ENCODE results near the gene DSTYK.

Gene DSTYK

DNA sequence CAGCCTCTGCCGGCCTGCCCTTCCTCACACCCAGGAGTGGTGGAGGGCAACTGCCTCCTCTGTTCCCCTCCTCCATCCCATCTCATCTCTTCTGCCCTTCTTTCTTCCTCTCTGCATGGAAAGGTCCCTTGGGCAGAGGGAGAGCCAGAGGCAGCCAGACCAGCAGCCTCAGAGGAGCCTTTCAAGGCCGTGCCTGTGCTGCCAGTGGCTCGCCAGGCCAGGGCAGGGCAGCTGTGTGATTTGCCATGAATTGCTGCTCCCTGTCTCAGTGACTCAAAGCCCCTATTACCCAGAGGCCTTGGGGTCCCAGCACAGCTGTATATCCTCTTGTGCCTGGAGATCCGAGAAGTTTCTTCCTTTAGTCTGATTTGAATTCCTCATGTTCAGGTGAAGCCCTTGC lies 38.1 kb upstream of the DSTYK start:
- H3K36me3 ChIP-seq, result no peaks in the 10 kb centered on the region
- H3K9me3 ChIP-seq, result no peaks in the 10 kb centered on the region
- no peak overlapping the region for H3K27ac ChIP-seq
- H3K4me1 ChIP-seq (ENCODE audit: control insufficient read depth in 1 of 2, insufficient read depth in 1 of 2, low read depth in 1 of 2, low read length in 1 of 2), result no peaks in the 10 kb centered on the region
- TF ChIP-seq, protein P1, sequence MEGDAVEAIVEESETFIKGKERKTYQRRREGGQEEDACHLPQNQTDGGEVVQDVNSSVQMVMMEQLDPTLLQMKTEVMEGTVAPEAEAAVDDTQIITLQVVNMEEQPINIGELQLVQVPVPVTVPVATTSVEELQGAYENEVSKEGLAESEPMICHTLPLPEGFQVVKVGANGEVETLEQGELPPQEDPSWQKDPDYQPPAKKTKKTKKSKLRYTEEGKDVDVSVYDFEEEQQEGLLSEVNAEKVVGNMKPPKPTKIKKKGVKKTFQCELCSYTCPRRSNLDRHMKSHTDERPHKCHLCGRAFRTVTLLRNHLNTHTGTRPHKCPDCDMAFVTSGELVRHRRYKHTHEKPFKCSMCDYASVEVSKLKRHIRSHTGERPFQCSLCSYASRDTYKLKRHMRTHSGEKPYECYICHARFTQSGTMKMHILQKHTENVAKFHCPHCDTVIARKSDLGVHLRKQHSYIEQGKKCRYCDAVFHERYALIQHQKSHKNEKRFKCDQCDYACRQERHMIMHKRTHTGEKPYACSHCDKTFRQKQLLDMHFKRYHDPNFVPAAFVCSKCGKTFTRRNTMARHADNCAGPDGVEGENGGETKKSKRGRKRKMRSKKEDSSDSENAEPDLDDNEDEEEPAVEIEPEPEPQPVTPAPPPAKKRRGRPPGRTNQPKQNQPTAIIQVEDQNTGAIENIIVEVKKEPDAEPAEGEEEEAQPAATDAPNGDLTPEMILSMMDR (IDR thresholded peaks at IDR 0.05), result no peak
- H3K27me3 ChIP-seq, result no peaks in the 10 kb centered on the region
- no peak overlapping the region for H3K4me3 ChIP-seq (ENCODE audit: low read depth in 1 of 2, low read length in 1 of 2)

DNA sequence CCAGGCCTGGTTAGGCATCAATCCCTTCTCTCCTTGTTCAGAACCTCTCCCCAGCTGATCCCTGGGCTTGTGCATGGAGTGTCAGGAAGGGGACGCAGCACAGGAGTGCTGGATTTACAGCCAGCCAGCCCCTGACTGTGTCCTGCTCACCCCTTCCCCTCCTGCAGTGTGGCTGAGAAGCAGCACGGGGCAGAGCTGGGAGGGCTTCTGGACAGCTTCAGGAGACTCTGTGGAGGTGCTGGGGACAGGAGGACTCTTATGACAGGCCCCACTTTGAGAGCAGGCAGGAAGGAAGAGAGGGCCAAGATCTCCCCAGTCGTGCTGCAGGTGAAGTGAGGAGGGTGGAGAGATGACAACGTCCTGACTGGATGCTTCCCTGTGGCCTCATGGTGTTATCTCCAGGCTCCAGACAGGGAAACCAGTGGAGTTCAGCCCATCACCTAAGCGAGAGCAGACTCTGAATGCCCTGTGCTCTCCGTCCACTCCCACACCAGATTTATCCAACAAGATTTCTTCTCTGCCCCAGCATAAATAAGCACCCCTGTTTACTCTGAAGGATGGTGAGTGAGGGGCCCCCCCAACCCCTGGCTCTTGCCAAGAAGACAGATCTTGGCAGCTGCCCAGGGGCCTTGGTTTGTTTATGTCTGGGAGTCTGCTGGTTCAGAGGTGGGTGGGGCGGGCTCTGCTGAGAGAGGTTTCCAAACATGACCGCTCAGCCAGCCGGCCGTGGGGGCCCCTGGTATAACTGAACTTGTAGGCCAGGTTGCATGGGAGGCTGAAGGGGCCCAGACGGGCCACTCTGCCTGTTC lies 37.5 kb upstream of the DSTYK start:
- Histone ChIP-seq H3K27me3 (no peaks in the 10 kb centered on the region), H3K27ac (no peak overlapping the region), H3K4me3 (ENCODE audit: low read depth in 1 of 2, low read length in 1 of 2) (no peak overlapping the region), H3K9me3 (no peaks in the 10 kb centered on the region), H3K4me1 (ENCODE audit: control insufficient read depth in 1 of 2, insufficient read depth in 1 of 2, low read depth in 1 of 2, low read length in 1 of 2) (no peaks in the 10 kb centered on the region), H3K36me3 (no peaks in the 10 kb centered on the region)
- TF ChIP-seq, protein P1 (IDR thresholded peaks at IDR 0.05), result no peak

DNA sequence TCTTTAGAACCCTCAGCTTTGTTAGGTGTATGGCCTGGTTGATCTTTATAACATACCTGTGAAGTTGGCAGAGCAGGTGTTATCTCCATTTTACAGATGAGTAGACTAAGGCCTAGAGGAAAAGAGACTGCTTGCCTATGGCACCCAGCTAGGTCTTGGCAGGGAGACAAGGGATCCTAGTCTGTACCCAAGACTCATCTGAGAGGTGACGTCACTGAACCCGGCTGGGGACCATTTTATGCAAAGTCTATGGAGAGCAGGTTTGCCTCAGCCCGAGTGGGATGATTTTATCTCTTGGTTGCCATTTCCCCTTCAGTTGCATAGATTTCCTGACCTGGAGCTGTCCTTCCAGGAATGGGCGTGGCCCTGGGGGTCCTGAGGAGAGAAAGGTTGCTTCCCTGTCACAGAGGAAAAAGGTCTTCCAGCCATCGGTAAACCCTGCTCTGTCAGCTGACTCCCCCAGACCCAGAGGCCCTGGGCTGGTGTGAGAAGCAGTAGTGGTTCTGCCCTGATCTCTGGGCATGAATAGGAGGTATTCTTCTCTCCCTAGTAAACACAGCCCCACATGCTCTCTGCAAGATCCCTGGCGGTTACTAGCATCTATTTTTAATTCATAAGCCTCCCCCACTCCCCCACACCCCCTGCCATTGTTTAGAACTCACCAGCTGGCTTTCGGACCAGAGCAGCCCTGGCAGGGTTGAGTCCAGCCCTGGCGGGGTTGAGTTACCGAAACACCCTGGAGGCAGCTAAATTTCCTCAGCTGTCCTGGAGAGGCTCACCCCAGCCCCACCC lies 35.8 kb upstream of the DSTYK start:
- Histone ChIP-seq H3K4me3 (ENCODE audit: low read depth in 1 of 2, low read length in 1 of 2) (no peak overlapping the region), H3K4me1 (ENCODE audit: control insufficient read depth in 1 of 2, insufficient read depth in 1 of 2, low read depth in 1 of 2, low read length in 1 of 2) (no peaks in the 10 kb centered on the region), H3K9me3 (no peaks in the 10 kb centered on the region)

DNA sequence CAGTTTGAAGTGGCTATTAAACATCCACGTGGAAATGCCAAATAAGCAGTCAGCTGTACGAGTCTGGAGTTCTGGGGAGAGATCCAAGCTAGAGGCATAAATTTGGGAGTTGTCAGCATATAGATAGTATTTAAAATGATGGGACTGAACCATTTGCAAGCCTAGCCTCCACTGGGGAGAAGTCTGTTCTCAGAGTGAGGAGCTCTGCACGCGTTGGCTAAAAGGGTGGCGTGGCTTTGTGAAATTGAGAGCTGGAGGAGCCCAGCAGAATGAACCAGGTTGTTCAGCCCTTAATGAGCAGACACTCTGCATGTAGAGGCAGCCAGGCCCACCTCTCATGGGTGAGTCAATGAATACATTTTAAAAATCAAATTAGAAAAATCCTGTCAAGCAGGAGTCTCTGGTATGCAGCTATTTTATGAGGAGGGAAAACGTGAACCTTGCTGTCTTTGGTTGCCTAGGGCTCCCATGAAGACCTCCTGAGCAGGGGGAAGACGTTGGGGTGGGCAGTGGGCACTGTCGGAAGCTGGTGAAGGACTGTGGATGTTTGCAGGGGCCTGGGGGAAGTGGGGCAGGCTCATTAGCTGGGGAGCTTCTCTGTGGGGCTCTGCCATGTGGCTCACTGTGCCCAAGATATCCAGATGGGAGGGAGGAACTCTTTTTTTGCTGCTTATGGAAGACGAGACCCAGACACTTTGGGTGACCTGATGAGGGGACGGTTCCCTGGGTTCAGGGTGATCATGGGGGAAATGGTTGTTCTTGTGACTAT lies 35.0 kb upstream of the DSTYK start:
- no peaks in the 10 kb centered on the region for H3K36me3 ChIP-seq
- H3K27me3 ChIP-seq, result no peaks in the 10 kb centered on the region
- H3K9me3 ChIP-seq, result no peaks in the 10 kb centered on the region
- H3K27ac ChIP-seq, result no peak overlapping the region
- H3K4me3 ChIP-seq (ENCODE audit: low read depth in 1 of 2, low read length in 1 of 2), result no peak overlapping the region
- TF ChIP-seq, protein P1 (IDR thresholded peaks at IDR 0.05), result no peak
- no peaks in the 10 kb centered on the region for H3K4me1 ChIP-seq (ENCODE audit: control insufficient read depth in 1 of 2, insufficient read depth in 1 of 2, low read depth in 1 of 2, low read length in 1 of 2)

More for the DNA sequence above, 35.8 kb upstream of the DSTYK start:
- H3K36me3 ChIP-seq, result no peaks in the 10 kb centered on the region
- no peak overlapping the region for H3K27ac ChIP-seq
- TF ChIP-seq, protein P1 (IDR thresholded peaks at IDR 0.05), result no peak
- H3K27me3 ChIP-seq, result no peaks in the 10 kb centered on the region

DNA sequence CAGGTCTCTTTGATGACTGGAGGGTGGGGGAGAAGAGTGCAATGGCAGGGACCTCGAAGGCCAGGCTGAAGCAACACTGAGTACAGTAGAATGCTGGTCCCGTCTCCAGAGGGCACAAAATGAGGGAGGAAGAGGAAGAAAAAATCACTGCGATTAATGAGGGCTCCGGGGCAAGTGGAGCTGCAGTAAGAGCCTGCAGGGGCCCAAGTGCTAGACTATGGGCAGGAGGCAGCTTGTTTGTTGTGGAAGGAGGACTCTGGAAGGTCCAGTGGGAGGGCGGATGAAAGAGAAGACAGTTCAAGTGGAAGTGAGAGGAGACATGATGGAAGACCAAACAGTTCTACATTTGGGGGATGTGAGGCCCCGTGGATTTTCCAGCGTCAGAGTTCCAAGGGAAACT lies 33.6 kb upstream of the DSTYK start:
- TF ChIP-seq, protein P1 (IDR thresholded peaks at IDR 0.05), result no peak
- Histone ChIP-seq H3K4me1 (ENCODE audit: control insufficient read depth in 1 of 2, insufficient read depth in 1 of 2, low read depth in 1 of 2, low read length in 1 of 2) (no peaks in the 10 kb centered on the region), H3K9me3 (no peaks in the 10 kb centered on the region), H3K27ac (no peak overlapping the region), H3K4me3 (ENCODE audit: low read depth in 1 of 2, low read length in 1 of 2) (no peak overlapping the region), H3K36me3 (no peaks in the 10 kb centered on the region), H3K27me3 (no peaks in the 10 kb centered on the region)

All from neutrophil (primary cell).